Endothelial cell of umbilical vein (primary cell): ENCODE data around the gene TMEM151A. TPM values are rescaled to one million over a fixed set of nuclear protein-coding genes. Genes with fewer than 3 reads are reported as not detected.

Source experiments
- BruUV-seq: library from RNA; stranded (reverse); fragments of 400-500 nt; replicated peaks from 2 replicates; lab custom pipeline; 2021; lab: Mats Ljungman, UMichigan
- CTCF ChIA-PET: fragments of 300-600, 350-600 bp; sonication (Branson Sonifier 250); formaldehyde crosslinking; loops from one replicate; lab custom pipeline; 2021; ENCODE audit warnings: antibody characterized with exemption, inconsistent platforms; lab: Charles Lee
- POLR2A ChIA-PET: fragments of 300-600, 350-600 bp; sonication (Branson Sonifier 250); formaldehyde crosslinking; loops from one replicate; lab custom pipeline; 2021; ENCODE audit warnings: antibody characterized with exemption, inconsistent platforms; lab: Charles Lee
- DNase-seq: peaks from one replicate; pipeline ENCODE4 v3.0.0-alpha.2; 2011; ENCODE audit warnings: low read depth, low spot score
- FAIRE-seq: peaks from 2 replicates; lab custom pipeline; 2011; peaks lifted over from hg19 to GRCh38; lab: Jason Lieb, UNC
- H2AFZ ChIP-seq: 2 replicates; pipeline ENCODE4 v1.6.0; 2012; ENCODE audit warnings: low read depth, low read length, control low read depth, inconsistent platforms
- H3K27ac ChIP-seq: 2 replicates; pipeline ENCODE4 v1.5.1; 2011; ENCODE audit warnings: low read depth, mild to moderate bottlenecking, control low read depth, low read length, moderate library complexity; ENCODE audit not compliant: insufficient read depth
- H3K27me3 ChIP-seq, 2 experiments: 2 replicates each; pipeline versions ENCODE4 v1.6.0 to v1.6.1; 2011; ENCODE audit warnings: low read length in 2 of 2, mixed read lengths in 1 of 2; ENCODE audit not compliant: control insufficient read depth in 2 of 2, insufficient read depth in 2 of 2
- H3K36me3 ChIP-seq, 2 experiments: 2 replicates in 1 of 2; 3 replicates in 1 of 2; pipeline ENCODE4 v1.5.1; 2011; ENCODE audit warnings: low read length in 2 of 2, mild to moderate bottlenecking in 1 of 2, moderate library complexity in 1 of 2; ENCODE audit not compliant: control insufficient read depth in 2 of 2, insufficient read depth in 2 of 2; ENCODE audit errors: extremely low read depth in 1 of 2
- H3K4me1 ChIP-seq: 3 replicates; pipeline ENCODE4 v1.5.1; 2011; ENCODE audit warnings: mild to moderate bottlenecking, low read length; ENCODE audit not compliant: control insufficient read depth, insufficient read depth; ENCODE audit errors: extremely low read depth
- H3K4me2 ChIP-seq: 2 replicates; pipeline ENCODE4 v1.6.1; 2011; ENCODE audit warnings: low read length, control low read depth, mixed read lengths; ENCODE audit not compliant: insufficient read depth
- H3K4me3 ChIP-seq, 3 experiments: fragments of 200-600 bp in 1 of 3; sonication (generic), shearing (Covaris generic) in 1 of 3; replicated peaks in 1 of 3; 2 replicates each; pipeline ENCODE4 v1.5.1; 2011 to 2016; ENCODE audit warnings: control low read depth in 3 of 3, low read length in 3 of 3, mild to moderate bottlenecking in 2 of 3, inconsistent platforms in 1 of 3, low read depth in 1 of 3, moderate library complexity in 1 of 3; ENCODE audit not compliant: insufficient read depth in 1 of 3
- H3K79me2 ChIP-seq: 2 replicates; pipeline ENCODE4 v1.6.0; 2012; ENCODE audit warnings: low read length, inconsistent platforms; ENCODE audit not compliant: control insufficient read depth, insufficient read depth
- H3K9ac ChIP-seq: replicated peaks from 2 replicates; pipeline ENCODE3; 2011; ENCODE audit warnings: low read length, control low read depth; ENCODE audit not compliant: insufficient read depth; ENCODE audit errors: extremely low read depth
- H3K9me1 ChIP-seq: replicated peaks from 3 replicates; pipeline ENCODE4 v1.6.0; 2011; ENCODE audit warnings: mild to moderate bottlenecking, low read length; ENCODE audit not compliant: control insufficient read depth, insufficient read depth; ENCODE audit errors: extremely low read depth
- H3K9me3 ChIP-seq: replicated peaks from 2 replicates; pipeline ENCODE4 v1.5.1; 2012; ENCODE audit warnings: low read length, inconsistent platforms; ENCODE audit not compliant: control insufficient read depth, insufficient read depth
- H4K20me1 ChIP-seq: replicated peaks from 2 replicates; pipeline ENCODE3; 2011; ENCODE audit warnings: mild to moderate bottlenecking, low read length; ENCODE audit not compliant: control insufficient read depth, insufficient read depth; ENCODE audit errors: extremely low read depth
- EZH2 ChIP-seq: IDR thresholded peaks from 2 replicates; pipeline ENCODE4 v1.6.1; 2012; ENCODE audit warnings: borderline replicate concordance, low read depth, mild to moderate bottlenecking, moderate library complexity, low read length, inconsistent platforms; ENCODE audit not compliant: severe bottlenecking
- FOS ChIP-seq: IDR thresholded peaks from 2 replicates; pipeline ENCODE4 v1.6.1; 2011; ENCODE audit warnings: mild to moderate bottlenecking, low read length, moderate library complexity, borderline replicate concordance; ENCODE audit not compliant: insufficient read depth
- GATA2 ChIP-seq: IDR thresholded peaks from 2 replicates; pipeline ENCODE4 v1.7.0; 2011; ENCODE audit warnings: low read depth, mild to moderate bottlenecking, moderate library complexity, mixed read lengths, low read length; ENCODE audit not compliant: insufficient read length, insufficient read depth
- JUN ChIP-seq: IDR thresholded peaks from 2 replicates; pipeline ENCODE4 v1.6.1; 2011; ENCODE audit warnings: borderline replicate concordance, low read depth; ENCODE audit not compliant: insufficient read length, insufficient read depth
- MYC ChIP-seq: IDR thresholded peaks from one replicate; pipeline ENCODE4 v1.6.1; 2011; ENCODE audit warnings: mild to moderate bottlenecking, low read depth, low read length
- POLR2A ChIP-seq: IDR thresholded peaks from 2 replicates; pipeline ENCODE4 v1.6.1; 2012; ENCODE audit warnings: low read depth, mild to moderate bottlenecking, control low read depth, low read length
- POLR2AphosphoS5 ChIP-seq: IDR thresholded peaks from 2 replicates; pipeline ENCODE4 v1.6.1; 2012; ENCODE audit warnings: low read depth, mild to moderate bottlenecking, control low read depth, low read length, moderate library complexity; ENCODE audit not compliant: insufficient read depth
- dilution Hi-C: fragments of 300-500 bp; cut with MboI; formaldehyde crosslinking; loops from one replicate; pipeline ENCODE4 v1.15.0; 2019; ENCODE audit warnings: low sequenced_read_pairs; ENCODE audit not compliant: extremely low pct_ligation_motif_present
- intact Hi-C: fragments of 100-400 bp; cut with micrococcal nuclease; formaldehyde crosslinking; loops from one replicate; pipeline ENCODE4 v1.10.0; 2022
- polyA plus RNA-seq, 4 experiments: library from polyadenylated mRNA; depleted of rRNA in 3 of 4; stranded (reverse) in 3 of 4; unstranded in 1 of 4; fragments of >200 nt; gene quantifications; 2 replicates each; pipeline versions ENCODE4 v1.2.1 to v1.2.3, GENCODE V29; 2011 to 2012; ENCODE audit warnings: missing spikeins in 1 of 4
- total RNA-seq: library from RNA; stranded (reverse); gene quantifications from 2 replicates; pipeline ENCODE4 v1.2.3, GENCODE V29; 2021
- TF ChIP-seq, protein P1 (sequence below), 2 donors: IDR thresholded peaks; 1 replicate in 1 of 2; 2 replicates in 1 of 2; pipeline ENCODE4 v1.5.1; 2011; ENCODE audit warnings: low read length in 2 of 2, mild to moderate bottlenecking in 2 of 2, moderate library complexity in 2 of 2, control low read depth in 1 of 2, inconsistent platforms in 1 of 2, low read depth in 1 of 2; ENCODE audit not compliant: insufficient read depth in 1 of 2; ENCODE audit errors: extremely low read depth in 1 of 2
- TF ChIP-seq, protein P2 (sequence below): IDR thresholded peaks from 2 replicates; pipeline ENCODE4 v1.6.1; 2011; ENCODE audit not compliant: insufficient read depth, insufficient read length

The TMEM151A gene
- total and polyA plus RNA-seq, 2 donors (not counting 3 experiments of a cell fraction or from before 2014, with no cell fraction given) = not detected

DNA sequence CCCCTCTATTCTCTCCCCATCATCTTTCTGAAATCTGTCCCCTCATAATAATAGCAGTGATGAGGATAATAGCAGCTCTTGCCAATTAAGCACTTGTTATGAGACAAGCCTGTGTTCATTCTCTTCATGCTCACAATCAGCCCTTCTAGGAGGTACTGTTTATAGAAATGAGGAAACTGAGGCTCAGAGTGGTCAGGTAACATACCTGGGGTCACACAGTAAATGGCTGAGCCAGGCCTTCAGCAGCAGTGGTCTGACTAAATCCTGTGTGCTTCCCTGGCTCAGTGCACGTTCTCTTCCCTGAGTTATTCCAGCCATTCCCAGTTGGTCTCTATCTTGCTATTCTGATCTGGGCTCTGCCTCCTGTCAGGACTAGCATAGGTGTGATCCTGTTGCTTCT is 17.5 kb upstream of the TMEM151A start:
- no peak for FAIRE-seq
- dilution Hi-C loops = no loop called here
- POLR2A ChIA-PET = no interaction called here
- H3K27ac ChIP-seq = no peak overlapping the region
- no peaks in the 10 kb centered on the region for H3K9me3 ChIP-seq
- BruUV-seq = no TSS peak
- H3K9me1 ChIP-seq = no peaks in the 10 kb centered on the region
- H3K4me3 ChIP-seq = no peak overlapping the region
- no peaks in the 10 kb centered on the region for H4K20me1 ChIP-seq
- peaks cover 0 to 4% of the 10 kb centered on the region in 2 experiments for H3K27me3 ChIP-seq
- peaks cover 23% of the 10 kb centered on the region for H3K79me2 ChIP-seq
- H3K36me3 ChIP-seq = peaks cover 14 to 40% of the 10 kb centered on the region in 2 experiments
- H3K9ac ChIP-seq = no peak overlapping the region
- CTCF ChIA-PET = interaction anchor here (1.6 kb wide), 1 partner anchor 8 kb away, joined by 12 read pairs; no protein-coding TSS in a partner anchor
- H3K4me2 ChIP-seq = no peak overlapping the region
- TF ChIP-seq JUN (no peak), GATA2 (no peak), POLR2A (no peak), MYC (no peak), POLR2AphosphoS5 (no peak), FOS (no peak), EZH2 (no peak)
- TF ChIP-seq, protein P1, sequence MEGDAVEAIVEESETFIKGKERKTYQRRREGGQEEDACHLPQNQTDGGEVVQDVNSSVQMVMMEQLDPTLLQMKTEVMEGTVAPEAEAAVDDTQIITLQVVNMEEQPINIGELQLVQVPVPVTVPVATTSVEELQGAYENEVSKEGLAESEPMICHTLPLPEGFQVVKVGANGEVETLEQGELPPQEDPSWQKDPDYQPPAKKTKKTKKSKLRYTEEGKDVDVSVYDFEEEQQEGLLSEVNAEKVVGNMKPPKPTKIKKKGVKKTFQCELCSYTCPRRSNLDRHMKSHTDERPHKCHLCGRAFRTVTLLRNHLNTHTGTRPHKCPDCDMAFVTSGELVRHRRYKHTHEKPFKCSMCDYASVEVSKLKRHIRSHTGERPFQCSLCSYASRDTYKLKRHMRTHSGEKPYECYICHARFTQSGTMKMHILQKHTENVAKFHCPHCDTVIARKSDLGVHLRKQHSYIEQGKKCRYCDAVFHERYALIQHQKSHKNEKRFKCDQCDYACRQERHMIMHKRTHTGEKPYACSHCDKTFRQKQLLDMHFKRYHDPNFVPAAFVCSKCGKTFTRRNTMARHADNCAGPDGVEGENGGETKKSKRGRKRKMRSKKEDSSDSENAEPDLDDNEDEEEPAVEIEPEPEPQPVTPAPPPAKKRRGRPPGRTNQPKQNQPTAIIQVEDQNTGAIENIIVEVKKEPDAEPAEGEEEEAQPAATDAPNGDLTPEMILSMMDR (IDR thresholded peaks at IDR 0.05; ENCODE audit: extremely low read depth in 1 of 2, insufficient read depth in 1 of 2, low read depth in 1 of 2, low read length in 2 of 2) = no peak
- TF ChIP-seq, protein P2, sequence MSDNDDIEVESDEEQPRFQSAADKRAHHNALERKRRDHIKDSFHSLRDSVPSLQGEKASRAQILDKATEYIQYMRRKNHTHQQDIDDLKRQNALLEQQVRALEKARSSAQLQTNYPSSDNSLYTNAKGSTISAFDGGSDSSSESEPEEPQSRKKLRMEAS = no peak
- peaks cover 8% of the 10 kb centered on the region for H3K4me1 ChIP-seq
- DNase-seq = no peak
- no peak overlapping the region for H2AFZ ChIP-seq
- intact Hi-C loops = no loop called here
